HFF-Myc (cell line): ENCODE measurements around the gene POU2F1.

Source experiments
- DNase-seq: peaks from one replicate; pipeline ENCODE4 v3.0.0-alpha.2; 2011; ENCODE audit warnings: low read depth; ENCODE audit errors: extremely low read depth
- H3K4me3 ChIP-seq: replicated peaks from 2 replicates; pipeline ENCODE4 v1.5.1; 2011; ENCODE audit warnings: low read depth, mild to moderate bottlenecking, control low read depth, low read length
- CTCF ChIP-seq: IDR thresholded peaks from 2 replicates; pipeline ENCODE4 v1.5.1; 2012; ENCODE audit warnings: mild to moderate bottlenecking, low read depth, low read length, control low read depth; ENCODE audit errors: missing control alignments

POU2F1 gene

GRCh38 chr1:167418391-167418790 lies 197.7 kb downstream of the POU2F1 start:
- DNase-seq, result no peak
- no peak for TF ChIP-seq CTCF
- no peak overlapping the region for H3K4me3 ChIP-seq

- no peak for DNase-seq
These were observed 198.6 kb downstream of the POU2F1 start for GRCh38 chr1:167419245-167419644.

GRCh38 chr1:167420510-167420909 lies 199.8 kb downstream of the POU2F1 start:
- TF ChIP-seq CTCF, result no peak
- DNase-seq, result no peak

More at GRCh38 chr1:167419245-167419644, 198.6 kb downstream of the POU2F1 start:
- no peak overlapping the region for H3K4me3 ChIP-seq
- no peak for TF ChIP-seq CTCF

GRCh38 chr1:167423684-167424619 lies 203.3 kb downstream of the POU2F1 start:
- H3K4me3 ChIP-seq, result no peak overlapping the region
- no peak for TF ChIP-seq CTCF
- DNase-seq, result no peak

More at GRCh38 chr1:167420510-167420909, 199.8 kb downstream of the POU2F1 start:
- H3K4me3 ChIP-seq, result no peak overlapping the region

GRCh38 chr1:167425482-167425881 lies 204.8 kb downstream of the POU2F1 start:
- H3K4me3 ChIP-seq, result no peak overlapping the region
- no peak for DNase-seq
- no peak for TF ChIP-seq CTCF

GRCh38 chr1:167426716-167427115 lies 206.0 kb downstream of the POU2F1 start:
- DNase-seq, result no peak
- no peak for TF ChIP-seq CTCF
- H3K4me3 ChIP-seq, result no peak overlapping the region
